HG03175 (cell line): ENCODE measurements around the gene GRIN2C.

Source experiments
- ATAC-seq: cut with Tn5 transposase; IDR thresholded peaks from one replicate; pipeline ENCODE4 v1.9.1; 2021; ENCODE audit warnings: mild to moderate bottlenecking, moderate library complexity; ENCODE audit not compliant: unreplicated experiment

Gene GRIN2C

GRCh38 chr17:74803388-74803930, 56.2 kb downstream of the GRIN2C start:
- no peak for ATAC-seq

GRCh38 chr17:74801896-74802295, 57.8 kb downstream of the GRIN2C start:
- ATAC-seq: no peak

GRCh38 chr17:74800531-74800930, 59.2 kb downstream of the GRIN2C start:
- ATAC-seq: no peak

- ATAC-seq: no peak
These were observed 60.6 kb downstream of the GRIN2C start for GRCh38 chr17:74799097-74799496.

- ATAC-seq: no peak
These were observed 61.4 kb downstream of the GRIN2C start for GRCh38 chr17:74798239-74798707.

- no peak for ATAC-seq
These were observed 61.9 kb downstream of the GRIN2C start for GRCh38 chr17:74797824-74798223.

GRCh38 chr17:74796866-74797265, 62.8 kb downstream of the GRIN2C start:
- ATAC-seq: no peak

- no peak for ATAC-seq
These were observed 63.5 kb downstream of the GRIN2C start for GRCh38 chr17:74796211-74796610.

GRCh38 chr17:74795327-74796020, 64.2 kb downstream of the GRIN2C start:
- no peak for ATAC-seq

GRCh38 chr17:74792586-74793105, 67.0 kb downstream of the GRIN2C start:
- no peak for ATAC-seq
